Nephron (organoid): ENCODE data around the gene ACOT12.

Experiments
- H3K27ac Mint-ChIP-seq, 3 experiments: 2 replicates each; pipeline ENCODE4 v1.8.0; 2020; ENCODE audit warnings: mixed read lengths in 3 of 3, mild to moderate bottlenecking in 2 of 3, moderate library complexity in 1 of 3
- H3K27me3 Mint-ChIP-seq: 2 replicates; pipeline ENCODE4 v1.8.0; 2021; ENCODE audit warnings: low read depth, mild to moderate bottlenecking, moderate library complexity, mixed read lengths
- H3K36me3 Mint-ChIP-seq: 2 replicates; pipeline ENCODE4 v1.8.0; 2020; ENCODE audit warnings: low read depth, mixed read lengths
- H3K4me1 Mint-ChIP-seq: 2 replicates; pipeline ENCODE4 v1.8.0; 2020; ENCODE audit warnings: mixed read lengths
- H3K4me3 Mint-ChIP-seq, 3 experiments: 2 replicates each; pipeline ENCODE4 v1.8.0; 2020; ENCODE audit warnings: mild to moderate bottlenecking in 3 of 3, mixed read lengths in 3 of 3, moderate library complexity in 2 of 3
- H3K9me3 Mint-ChIP-seq: 2 replicates; pipeline ENCODE4 v1.8.0; 2020; ENCODE audit warnings: mixed read lengths
- TF ChIP-seq, protein P1 (sequence below), 3 experiments: fragments of 200-600 bp; sonication (generic); IDR thresholded peaks; one replicate each; pipeline ENCODE4 v1.5.0; 2021; ENCODE audit warnings: antibody characterized with exemption in 3 of 3; ENCODE audit not compliant: unreplicated experiment in 3 of 3

Gene ACOT12

GRCh38 chr5:81393783-81394718 lies at the start of gene ACOT12:
TSS of gene ACOT12 (minus strand) at chr5:81394134. CDS start at chr5:81394114, 20 bp downstream.
- Mint-ChIP-seq H3K36me3 (no peaks in the 10 kb centered on the region), H3K27me3 (peaks cover 25% of the 10 kb centered on the region), H3K4me1 (no peaks in the 10 kb centered on the region), H3K27ac (no peak within 1 kb of the TSS), H3K9me3 (no peaks in the 10 kb centered on the region), H3K4me3 (peak within 1 kb of the TSS; percentile 69 to 78 (median 75))
- TF ChIP-seq, protein P1, sequence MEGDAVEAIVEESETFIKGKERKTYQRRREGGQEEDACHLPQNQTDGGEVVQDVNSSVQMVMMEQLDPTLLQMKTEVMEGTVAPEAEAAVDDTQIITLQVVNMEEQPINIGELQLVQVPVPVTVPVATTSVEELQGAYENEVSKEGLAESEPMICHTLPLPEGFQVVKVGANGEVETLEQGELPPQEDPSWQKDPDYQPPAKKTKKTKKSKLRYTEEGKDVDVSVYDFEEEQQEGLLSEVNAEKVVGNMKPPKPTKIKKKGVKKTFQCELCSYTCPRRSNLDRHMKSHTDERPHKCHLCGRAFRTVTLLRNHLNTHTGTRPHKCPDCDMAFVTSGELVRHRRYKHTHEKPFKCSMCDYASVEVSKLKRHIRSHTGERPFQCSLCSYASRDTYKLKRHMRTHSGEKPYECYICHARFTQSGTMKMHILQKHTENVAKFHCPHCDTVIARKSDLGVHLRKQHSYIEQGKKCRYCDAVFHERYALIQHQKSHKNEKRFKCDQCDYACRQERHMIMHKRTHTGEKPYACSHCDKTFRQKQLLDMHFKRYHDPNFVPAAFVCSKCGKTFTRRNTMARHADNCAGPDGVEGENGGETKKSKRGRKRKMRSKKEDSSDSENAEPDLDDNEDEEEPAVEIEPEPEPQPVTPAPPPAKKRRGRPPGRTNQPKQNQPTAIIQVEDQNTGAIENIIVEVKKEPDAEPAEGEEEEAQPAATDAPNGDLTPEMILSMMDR (IDR thresholded peaks at IDR 0.05; ENCODE audit: unreplicated experiment in 3 of 3): no peak

GRCh38 chr5:81435023-81435422 lies 41.1 kb upstream of the ACOT12 start:
- Mint-ChIP-seq H3K36me3 (peaks cover 52% of the 10 kb centered on the region), H3K4me1 (no peaks in the 10 kb centered on the region), H3K9me3 (no peaks in the 10 kb centered on the region), H3K27me3 (no peaks in the 10 kb centered on the region), H3K4me3 (no peak overlapping the region), H3K27ac (no peak overlapping the region)
- TF ChIP-seq, protein P1 (IDR thresholded peaks at IDR 0.05; ENCODE audit: unreplicated experiment in 3 of 3): no peak

DNA sequence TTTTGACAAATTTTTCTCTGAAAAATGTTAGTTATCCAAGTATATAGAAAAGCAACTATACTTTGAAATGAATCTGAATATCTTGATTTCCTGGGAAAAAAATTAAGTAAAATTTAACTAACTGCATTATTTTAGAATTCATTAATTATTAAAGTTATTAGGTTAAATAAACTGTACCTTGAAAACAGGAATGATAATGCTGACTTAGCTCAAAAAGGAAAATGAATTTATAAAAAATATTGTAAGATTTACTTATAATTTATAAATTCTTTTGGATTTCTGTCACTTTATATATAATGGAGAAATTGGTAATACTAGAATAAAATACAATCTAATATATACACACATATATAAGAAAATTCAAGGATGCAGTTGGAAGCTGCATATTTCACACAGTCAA lies 36.1 kb upstream of the ACOT12 start:
- Mint-ChIP-seq H3K36me3 (peaks cover 45% of the 10 kb centered on the region), H3K4me3 (no peak overlapping the region), H3K4me1 (peaks cover 19% of the 10 kb centered on the region), H3K9me3 (no peaks in the 10 kb centered on the region), H3K27me3 (no peaks in the 10 kb centered on the region), H3K27ac (no peak overlapping the region)
- TF ChIP-seq, protein P1 (IDR thresholded peaks at IDR 0.05; ENCODE audit: unreplicated experiment in 3 of 3): no peak

DNA sequence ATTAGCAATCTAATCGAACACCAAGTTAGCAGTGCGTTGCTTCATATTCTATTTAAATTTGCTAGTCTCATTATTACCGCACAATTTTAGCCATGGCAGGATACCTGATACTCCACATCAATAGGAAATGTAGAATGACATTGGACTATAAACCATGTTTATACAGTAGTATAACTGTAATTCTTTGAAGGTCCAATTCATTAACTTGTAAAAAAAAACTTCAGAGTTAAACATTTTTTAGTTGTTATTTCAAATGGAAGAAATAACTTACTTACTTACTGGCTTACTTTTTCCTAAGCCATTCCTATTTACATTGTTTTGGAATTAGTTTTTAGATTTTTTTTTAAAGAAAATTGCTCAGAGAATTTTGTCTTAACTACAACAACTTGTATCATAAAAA lies 35.4 kb upstream of the ACOT12 start:
- Mint-ChIP-seq H3K36me3 (peaks cover 39% of the 10 kb centered on the region), H3K4me3 (no peak overlapping the region), H3K4me1 (peaks cover 19% of the 10 kb centered on the region), H3K27ac (peak overlapping the region in 1 of 3 experiments; percentile 9), H3K9me3 (no peaks in the 10 kb centered on the region), H3K27me3 (no peaks in the 10 kb centered on the region)
- TF ChIP-seq, protein P1 (IDR thresholded peaks at IDR 0.05; ENCODE audit: unreplicated experiment in 3 of 3): no peak

- H3K27ac Mint-ChIP-seq: peak overlapping the region in 1 of 3 experiments; percentile 9
- H3K9me3 Mint-ChIP-seq: no peaks in the 10 kb centered on the region
- H3K27me3 Mint-ChIP-seq: no peaks in the 10 kb centered on the region
- TF ChIP-seq, protein P1 (IDR thresholded peaks at IDR 0.05; ENCODE audit: unreplicated experiment in 3 of 3): no peak
- no peak overlapping the region for H3K4me3 Mint-ChIP-seq
- H3K36me3 Mint-ChIP-seq: peaks cover 34% of the 10 kb centered on the region
- H3K4me1 Mint-ChIP-seq: peaks cover 19% of the 10 kb centered on the region
Measured at GRCh38 chr5:81428861-81429260, 34.9 kb upstream of the ACOT12 start.
